Stimulated activated CD8-positive, alpha-beta memory T cell treated with anti-CD3 and anti-CD28 coated beads, Interleukin-4, amount 100 ng/mL, for 1 hour (primary cell): ENCODE measurements around the gene PHEX.

Experiments used
- DNase-seq, 2 donors: peaks; one replicate each; pipeline ENCODE4 v3.0.0-alpha.2; 2020; ENCODE audit warnings: low read depth in 2 of 2, low spot score in 1 of 2

PHEX gene

GRCh38 chrX:22040184-22040583, 8.1 kb downstream of the PHEX start:
- no peak for DNase-seq

GRCh38 chrX:22041907-22042530, 9.9 kb downstream of the PHEX start:
- no peak for DNase-seq

GRCh38 chrX:22043872-22044271, 11.7 kb downstream of the PHEX start:
- no peak for DNase-seq

- DNase-seq: no peak
These were observed 15.3 kb downstream of the PHEX start for GRCh38 chrX:22047468-22047867.

GRCh38 chrX:22053481-22053880, 21.4 kb downstream of the PHEX start:
- DNase-seq: no peak

- no peak for DNase-seq
These were observed 24.1 kb downstream of the PHEX start for GRCh38 chrX:22056235-22056634.

- DNase-seq: no peak
These were observed 25.5 kb downstream of the PHEX start for GRCh38 chrX:22057667-22058066.

- DNase-seq: no peak
These were observed 27.6 kb downstream of the PHEX start for GRCh38 chrX:22059775-22060174.

GRCh38 chrX:22060415-22061280, 28.5 kb downstream of the PHEX start:
- no peak for DNase-seq

- DNase-seq: no peak
These were observed 31.2 kb downstream of the PHEX start for GRCh38 chrX:22063284-22063683.

GRCh38 chrX:22069586-22069985, 37.5 kb downstream of the PHEX start:
- no peak for DNase-seq

GRCh38 chrX:22073928-22074327, 41.8 kb downstream of the PHEX start:
- DNase-seq: no peak

GRCh38 chrX:22078117-22078516, 46.0 kb downstream of the PHEX start:
- DNase-seq: no peak

GRCh38 chrX:22081475-22082092, 49.5 kb downstream of the PHEX start:
- DNase-seq: peak; percentile 6 to 9

GRCh38 chrX:22086003-22086402, 53.9 kb downstream of the PHEX start:
- DNase-seq: no peak

- no peak for DNase-seq
These were observed 55.0 kb downstream of the PHEX start for GRCh38 chrX:22087011-22087557.

GRCh38 chrX:22088326-22088725, 56.2 kb downstream of the PHEX start:
- no peak for DNase-seq

GRCh38 chrX:22090181-22090580, 58.1 kb downstream of the PHEX start:
- no peak for DNase-seq

- DNase-seq: no peak
These were observed 61.4 kb downstream of the PHEX start for GRCh38 chrX:22093550-22093949.

- no peak for DNase-seq
These were observed 63.2 kb downstream of the PHEX start for GRCh38 chrX:22095286-22095685.

GRCh38 chrX:22095856-22096255, 63.7 kb downstream of the PHEX start:
- no peak for DNase-seq
